ENCODE results near the gene NAB2. TPM values are rescaled to one million over a fixed set of nuclear protein-coding genes. Genes with fewer than 3 reads are reported as not detected.
A peak's percentile ranks its signal among the peaks of the same experiment; 100 is the strongest.
"Not testable (repeated sequence)": the region's sequence is repeated elsewhere in the genome, so short reads cannot be mapped to it uniquely, and the experiment has no call there.

The NAB2 gene
- polyA plus RNA-seq, 1 of the 3 experiments (the other 2 are of a cell fraction), result 23.7 TPM

- TF ChIP-seq RFX5 (IDR thresholded peaks at IDR 0.05; ENCODE audit: low read length), result no peak
- no peak for TF ChIP-seq GATA2 (CRISPR knock-in tag; IDR thresholded peaks at IDR 0.05)
- TF ChIP-seq EZH2phosphoT487 (IDR thresholded peaks at IDR 0.05; ENCODE audit: borderline replicate concordance, low read depth), result no peak
- no peak for TF ChIP-seq ZBTB33 (IDR thresholded peaks at IDR 0.05; ENCODE audit: borderline replicate concordance, low read depth)
- no peak for TF ChIP-seq JUND (IDR thresholded peaks at IDR 0.05)
Measured at GRCh38 chr12:57072661-57073060, 16.3 kb upstream of the NAB2 start (continued).

DNA sequence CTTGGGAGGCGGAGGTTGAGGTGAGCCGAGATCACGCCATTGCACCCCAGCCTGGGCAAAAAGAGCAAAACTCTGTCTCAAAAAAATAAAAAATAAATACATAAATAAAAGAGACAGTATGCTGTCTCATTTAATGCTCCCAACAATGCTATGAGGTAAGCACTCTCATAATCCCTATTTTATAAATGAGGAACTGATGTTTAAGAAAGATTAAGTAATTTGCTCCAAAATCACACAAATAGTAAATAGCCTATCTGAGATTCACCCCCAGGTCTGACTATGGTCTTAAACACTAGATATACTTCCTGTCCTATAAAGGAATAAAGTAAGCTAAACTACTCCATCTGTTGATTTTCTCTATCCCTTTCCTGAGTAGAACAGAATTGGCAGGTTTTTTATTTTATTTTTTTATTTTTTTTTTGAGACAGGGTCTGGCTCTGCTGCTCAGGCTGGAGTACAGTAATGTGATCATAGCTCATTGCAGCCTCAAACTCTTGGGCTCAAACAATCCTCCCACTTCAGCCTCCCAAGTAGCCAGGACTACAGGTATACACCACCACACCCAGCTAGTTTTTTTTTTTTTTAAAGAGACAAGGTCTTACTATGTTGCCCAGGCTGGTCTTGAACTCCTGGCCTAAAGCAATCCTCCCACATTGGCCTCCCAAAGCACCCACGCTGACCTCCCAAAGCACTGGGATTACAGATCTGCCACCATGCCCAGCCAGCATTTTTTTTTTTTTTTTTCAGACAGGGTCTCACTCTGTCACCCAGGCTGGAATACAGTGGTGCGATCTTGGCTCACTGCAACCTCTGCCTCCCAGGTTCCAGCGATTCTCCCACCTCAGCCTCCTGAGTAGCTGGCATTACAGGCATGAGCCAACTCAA lies 15.1 kb upstream of the NAB2 start:
- ChIA-PET CTCF (interaction anchor here (0.9 to 14.9 kb wide), 7 partner anchors 11 to 139 kb away, joined by 3 to 339 read pairs (median 5); partner anchors contain the start of genes NAB2, STAT6 and ZBTB39), POLR2A (interaction anchor here (0.6 kb wide), 1 partner anchor 29 kb away, joined by 5 read pairs; no protein-coding TSS in a partner anchor)
- H3K4me3 ChIP-seq (ENCODE audit: low read depth in 2 of 2, low read length in 1 of 2); H2AFZ ChIP-seq (ENCODE audit: low read depth); DNase-seq; H4K20me1 ChIP-seq (ENCODE audit: insufficient read depth); H3K9me2 ChIP-seq; H3K4me1 ChIP-seq (ENCODE audit: control insufficient read depth in 1 of 2, insufficient read depth in 2 of 2, low read depth in 1 of 2, low read length in 1 of 2); H3K27ac ChIP-seq (ENCODE audit: low read depth in 2 of 2, low read length in 1 of 2); H3K27me3 ChIP-seq (ENCODE audit: insufficient read depth); H3K9me3 ChIP-seq; H3K4me2 ChIP-seq; H3K9ac ChIP-seq: not testable (repeated sequence)
- 94% methylated on average over 6 of the region's 6 CpGs for WGBS (ENCODE audit: low lambda C conversion rate)
- Histone ChIP-seq H3K36me3 (replicated peaks in 1 of 2; ENCODE audit: control insufficient read depth in 1 of 2, insufficient read depth in 2 of 2, low read length in 1 of 2) (peaks cover 7 to 14% of the 10 kb centered on the region in 2 experiments), H3F3A (replicated peaks; ENCODE audit: insufficient read depth) (peaks cover 13% of the 10 kb centered on the region), H3K79me2 (ENCODE audit: insufficient read depth) (peaks cover 52% of the 10 kb centered on the region)

DNA sequence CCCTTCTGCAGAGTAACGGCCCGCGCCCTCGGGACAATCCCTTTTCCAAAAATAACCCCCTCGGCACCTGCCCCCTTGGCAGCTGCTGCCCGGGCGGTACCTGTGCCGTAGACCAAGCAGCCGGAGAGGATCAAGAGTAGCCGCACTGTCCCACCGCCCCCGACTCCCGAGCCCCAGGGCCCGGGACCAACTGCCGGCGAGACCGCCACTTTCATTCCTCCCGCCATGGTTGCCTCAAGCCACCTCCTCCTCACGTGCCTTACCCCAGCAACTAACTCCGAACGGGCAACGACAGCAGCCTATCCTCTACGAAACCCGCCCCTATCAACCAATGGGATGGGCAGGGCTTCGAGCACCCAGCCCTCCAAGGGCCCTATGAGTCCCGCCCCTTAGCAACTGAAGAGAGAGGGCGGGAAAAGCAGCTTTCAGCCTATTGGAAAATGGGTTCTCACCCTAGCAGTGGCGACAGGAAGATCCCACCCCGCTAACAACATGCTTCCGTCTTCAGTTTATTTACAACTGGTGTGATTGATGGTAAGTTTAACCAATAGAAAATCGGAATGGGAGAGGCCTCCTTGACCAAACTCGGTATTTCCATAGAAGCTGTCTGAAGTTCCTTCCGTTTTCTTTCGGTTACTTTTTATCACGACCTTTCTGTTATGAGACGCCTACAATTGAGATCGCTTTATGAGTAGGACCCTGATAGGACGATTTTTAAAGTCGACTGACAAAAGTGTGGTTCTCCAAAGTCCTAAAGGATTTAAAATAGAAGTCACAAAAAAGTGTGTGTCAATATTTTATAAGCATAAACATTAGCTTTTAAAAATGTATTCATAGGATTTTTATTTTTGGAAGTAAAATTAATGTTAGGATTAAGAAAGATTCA lies 10.2 kb upstream of the NAB2 start, which contains the start of gene NEMP1:
NEMP1 (minus strand) TSS at position 273 of the 886 bp plus-strand sequence; CDS start at position 227, 46 bp downstream.
- H3K9ac ChIP-seq, result peak within 1 kb of the TSS; percentile 83
- peak within 1 kb of the TSS; percentile 67 to 93 for H3K4me3 ChIP-seq (ENCODE audit: low read depth in 2 of 2, low read length in 1 of 2)
- no peaks in the 10 kb centered on the region for H3K9me2 ChIP-seq
- H2AFZ ChIP-seq (ENCODE audit: low read depth), result peak within 1 kb of the TSS; percentile 93
- no peaks in the 10 kb centered on the region for H4K20me1 ChIP-seq (ENCODE audit: insufficient read depth)
- H3K4me1 ChIP-seq (ENCODE audit: control insufficient read depth in 1 of 2, insufficient read depth in 2 of 2, low read depth in 1 of 2, low read length in 1 of 2), result peaks cover 0 to 4% of the 10 kb centered on the region in 2 experiments; a peak in 2 of 4 replicates
- POLR2A ChIA-PET, result interaction anchor here (0.6 to 1.6 kb wide), 6 partner anchors 8 to 92 kb away, joined by 3 to 7 read pairs (median 4); partner anchors contain the start of genes NAB2 and STAT6
- peak; percentile 95 for DNase-seq
- peaks cover 9% of the 10 kb centered on the region for H3F3A ChIP-seq (replicated peaks; ENCODE audit: insufficient read depth)
- WGBS (ENCODE audit: low lambda C conversion rate), result under 1% methylated on average over 25 of the region's 39 CpGs
- no peaks in the 10 kb centered on the region for H3K36me3 ChIP-seq (replicated peaks in 1 of 2; ENCODE audit: control insufficient read depth in 1 of 2, insufficient read depth in 2 of 2, low read length in 1 of 2)
- H3K9me3 ChIP-seq, result no peaks in the 10 kb centered on the region
- H3K27me3 ChIP-seq (ENCODE audit: insufficient read depth), result no peaks in the 10 kb centered on the region
- H3K4me2 ChIP-seq, result peak within 1 kb of the TSS; percentile 91
- CTCF ChIA-PET, result interaction anchor here (0.8 to 14.9 kb wide), 9 partner anchors 10 to 160 kb away, joined by 3 to 339 read pairs (median 7); partner anchors contain the start of genes NAB2 and STAT6
- H3K79me2 ChIP-seq (ENCODE audit: insufficient read depth), result peaks cover 42% of the 10 kb centered on the region
- H3K27ac ChIP-seq (ENCODE audit: low read depth in 2 of 2, low read length in 1 of 2), result peak within 1 kb of the TSS; percentile 77 to 79
- TF ChIP-seq, protein P1, sequence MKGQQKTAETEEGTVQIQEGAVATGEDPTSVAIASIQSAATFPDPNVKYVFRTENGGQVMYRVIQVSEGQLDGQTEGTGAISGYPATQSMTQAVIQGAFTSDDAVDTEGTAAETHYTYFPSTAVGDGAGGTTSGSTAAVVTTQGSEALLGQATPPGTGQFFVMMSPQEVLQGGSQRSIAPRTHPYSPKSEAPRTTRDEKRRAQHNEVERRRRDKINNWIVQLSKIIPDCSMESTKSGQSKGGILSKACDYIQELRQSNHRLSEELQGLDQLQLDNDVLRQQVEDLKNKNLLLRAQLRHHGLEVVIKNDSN (IDR thresholded peaks at IDR 0.05; ENCODE audit: borderline replicate concordance, low read depth), result peak; percentile 93
- TF ChIP-seq TCF12 (IDR thresholded peaks at IDR 0.05) (no peak), GABPA (IDR thresholded peaks at IDR 0.05; ENCODE audit: low read depth) (peak; percentile 93), TEAD4 (IDR thresholded peaks at IDR 0.05; ENCODE audit: borderline replicate concordance, insufficient read depth) (no peak), RAD21 (IDR thresholded peaks at IDR 0.05; ENCODE audit: low read length) (no peak), FOSL2 (IDR thresholded peaks at IDR 0.05; ENCODE audit: borderline replicate concordance, low read depth) (no peak), IRF3 (IDR thresholded peaks at IDR 0.05; ENCODE audit: low read depth, low read length) (peak; percentile 77), RFX5 (IDR thresholded peaks at IDR 0.05; ENCODE audit: low read length) (peak; percentile 86), MAX (IDR thresholded peaks at IDR 0.05; ENCODE audit: low read depth) (peak; percentile 93), POLR2AphosphoS5 (IDR thresholded peaks at IDR 0.05; ENCODE audit: low read depth, low read length) (peak; percentile 40; the same call in 1 of the 2 replicates), SMC3 (IDR thresholded peaks at IDR 0.05; ENCODE audit: low read depth, low read length) (no peak), EZH2phosphoT487 (IDR thresholded peaks at IDR 0.05; ENCODE audit: borderline replicate concordance, low read depth) (no peak)
- TF ChIP-seq, protein P2, sequence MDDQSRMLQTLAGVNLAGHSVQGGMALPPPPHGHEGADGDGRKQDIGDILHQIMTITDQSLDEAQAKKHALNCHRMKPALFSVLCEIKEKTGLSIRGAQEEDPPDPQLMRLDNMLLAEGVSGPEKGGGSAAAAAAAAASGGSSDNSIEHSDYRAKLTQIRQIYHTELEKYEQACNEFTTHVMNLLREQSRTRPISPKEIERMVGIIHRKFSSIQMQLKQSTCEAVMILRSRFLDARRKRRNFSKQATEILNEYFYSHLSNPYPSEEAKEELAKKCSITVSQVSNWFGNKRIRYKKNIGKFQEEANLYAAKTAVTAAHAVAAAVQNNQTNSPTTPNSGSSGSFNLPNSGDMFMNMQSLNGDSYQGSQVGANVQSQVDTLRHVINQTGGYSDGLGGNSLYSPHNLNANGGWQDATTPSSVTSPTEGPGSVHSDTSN (IDR thresholded peaks at IDR 0.05), result peak; percentile 97
